K562 (cell line): ENCODE data around the gene POLR3GL. TPM values are rescaled to one million over a fixed set of nuclear protein-coding genes. Genes with fewer than 3 reads are reported as not detected.

Experiments used
- BCLAF1 ChIP-seq, 2 experiments: fragments of 450-650 bp in 1 of 2; IDR thresholded peaks; 2 replicates each; pipeline ENCODE4 v1.6.1; 2011 to 2017; ENCODE audit warnings: low read depth in 2 of 2, antibody characterized with exemption in 1 of 2, borderline replicate concordance in 1 of 2, low read length in 1 of 2, mild to moderate bottlenecking in 1 of 2, mixed read lengths in 1 of 2; ENCODE audit not compliant: control insufficient read depth in 1 of 2
- CTCF ChIP-seq, 3 experiments: IDR thresholded peaks in 2 of 3; conservative IDR thresholded peaks in 1 of 3; 2 replicates each; pipeline ENCODE4 v1.5.1; 2011 to 2012; ENCODE audit warnings: low read length in 3 of 3, mild to moderate bottlenecking in 3 of 3, control low read depth in 2 of 3, improper control_type of control experiment in 1 of 3, inconsistent platforms in 1 of 3, low read depth in 1 of 3, mixed read lengths in 1 of 3, moderate library complexity in 1 of 3; ENCODE audit not compliant: insufficient read depth in 2 of 3
- ELK1 ChIP-seq: sonication (generic); formaldehyde crosslinking; IDR thresholded peaks from 2 replicates; pipeline ENCODE4 v1.8.1; 2022; ENCODE audit warnings: missing genetic modification reagents
- FOXJ2 ChIP-seq: fragments of 200-800 bp; sonication (Bioruptor generic); IDR thresholded peaks from 2 replicates; pipeline ENCODE4 v1.6.1; 2016; ENCODE audit warnings: missing genetic modification characterization, missing compliant biosample characterization
- HDAC2 ChIP-seq: fragments of 450-650 bp; IDR thresholded peaks from 2 replicates; pipeline ENCODE4 v1.6.1; 2016; ENCODE audit warnings: mild to moderate bottlenecking
- NCOA2 ChIP-seq, 2 experiments: fragments of 450-650 bp; IDR thresholded peaks; 2 replicates each; pipeline ENCODE4 v1.6.1; 2018; ENCODE audit warnings: mild to moderate bottlenecking in 2 of 2, moderate library complexity in 1 of 2; ENCODE audit not compliant: partially characterized antibody in 2 of 2
- PTBP1 ChIP-seq: fragments of 200-400 bp; formaldehyde crosslinking; IDR thresholded peaks from 2 replicates; pipeline ENCODE4 v1.6.1; 2017; ENCODE audit warnings: low read depth, low read length
- PURB ChIP-seq: sonication (generic); formaldehyde crosslinking; IDR thresholded peaks from 2 replicates; pipeline ENCODE4 v1.9.0; 2021; ENCODE audit warnings: low read depth, mild to moderate bottlenecking, missing genetic modification reagents
- RBFOX2 ChIP-seq: fragments of 200-400 bp; formaldehyde crosslinking; IDR thresholded peaks from 2 replicates; pipeline ENCODE4 v1.6.1; 2017; ENCODE audit warnings: low read depth, mild to moderate bottlenecking, low read length, moderate library complexity
- THRB ChIP-seq: fragments of 450-650 bp; formaldehyde crosslinking; conservative IDR thresholded peaks from 2 replicates; pipeline ENCODE4 v1.4.0; 2022; ENCODE audit warnings: mild to moderate bottlenecking, missing genetic modification characterization
- ZBTB8A ChIP-seq: fragments of 450-650 bp; IDR thresholded peaks from 2 replicates; pipeline ENCODE4 v1.6.1; 2018; ENCODE audit warnings: mild to moderate bottlenecking, moderate library complexity; ENCODE audit not compliant: partially characterized antibody
- ZNF274 ChIP-seq: IDR thresholded peaks from 2 replicates; pipeline ENCODE4 v1.6.1; 2011; ENCODE audit warnings: low read depth, mild to moderate bottlenecking, low read length, moderate library complexity, borderline replicate concordance
- ZNF408 ChIP-seq: fragments of 250-450 bp; sonication (Bioruptor Pico); IDR thresholded peaks from 2 replicates; pipeline ENCODE4 v1.4.0; 2020; ENCODE audit warnings: low read depth, mild to moderate bottlenecking, moderate library complexity
- ZNF436 ChIP-seq: fragments of 250-450, 450-650 bp; sonication (Bioruptor Pico); formaldehyde crosslinking; IDR thresholded peaks from 2 replicates; pipeline ENCODE4 v1.7.0; 2020; ENCODE audit warnings: mild to moderate bottlenecking
- ZNF584 ChIP-seq: fragments of 200-800 bp; sonication (Bioruptor generic); IDR thresholded peaks from 2 replicates; pipeline ENCODE4 v1.6.1; 2016; ENCODE audit warnings: low read depth, mild to moderate bottlenecking, missing genetic modification characterization, missing compliant biosample characterization
- polyA plus RNA-seq, 8 experiments: library from polyadenylated mRNA; depleted of rRNA in 4 of 8; stranded (reverse) in 5 of 8; unstranded in 3 of 8; fragments of >200 nt; fragmentation: Nextera tagmentation in 2 of 8; fragmentation: Illumina TruSeq in 1 of 8; extraction: Ambion mirVana in 2 of 8; extraction: Trizol in 1 of 8; gene quantifications; 2 replicates each; pipeline versions ENCODE4 v1.2.1 to v1.2.3, GENCODE V29; 2011 to 2014; ENCODE audit warnings: inconsistent platforms in 1 of 8, missing spikeins in 1 of 8
- total RNA-seq, 7 experiments: library from RNA; depleted of rRNA in 6 of 7; stranded (reverse); fragments of >200 nt in 6 of 7; fragmentation: Illumina TruSeq in 2 of 7; extraction: Trizol in 2 of 7; gene quantifications; 2 replicates each; pipeline versions ENCODE4 v1.2.1 to v1.2.3, GENCODE V29; 2011 to 2021; ENCODE audit warnings: low replicate concordance in 1 of 7
- TF ChIP-seq, protein P1 (sequence below): fragments of 200-800 bp; sonication (Bioruptor generic); IDR thresholded peaks from 2 replicates; pipeline ENCODE4 v1.6.1; 2017; ENCODE audit warnings: missing genetic modification characterization, missing compliant biosample characterization

The POLR3GL gene
- total and polyA plus RNA-seq, 9 of the 15 experiments (the other 6 are each of a cell fraction or from before 2014, with no cell fraction given), result 14.6 to 48.4 (median 38.2) TPM

- no peak for TF ChIP-seq ZBTB8A
- no peak for TF ChIP-seq NCOA2 (IDR thresholded peaks at IDR 0.05; ENCODE audit: partially characterized antibody in 2 of 2)
- TF ChIP-seq FOXJ2 (tag), result no peak
- no peak for TF ChIP-seq ZNF584 (CRISPR knock-in tag)
- TF ChIP-seq ZNF436 (CRISPR knock-in tag), result no peak; the same call in 1 of the 2 replicates
- TF ChIP-seq ELK1 (CRISPR knock-in tag), result no peak
- no peak for TF ChIP-seq CTCF (IDR thresholded peaks at IDR 0.05 in 2 of 3, conservative IDR thresholded peaks at IDR 0.05 in 1 of 3; ENCODE audit: insufficient read depth in 2 of 3, low read depth in 1 of 3, low read length in 3 of 3)
- TF ChIP-seq RBFOX2, result peak; percentile 27
- TF ChIP-seq, protein P1, sequence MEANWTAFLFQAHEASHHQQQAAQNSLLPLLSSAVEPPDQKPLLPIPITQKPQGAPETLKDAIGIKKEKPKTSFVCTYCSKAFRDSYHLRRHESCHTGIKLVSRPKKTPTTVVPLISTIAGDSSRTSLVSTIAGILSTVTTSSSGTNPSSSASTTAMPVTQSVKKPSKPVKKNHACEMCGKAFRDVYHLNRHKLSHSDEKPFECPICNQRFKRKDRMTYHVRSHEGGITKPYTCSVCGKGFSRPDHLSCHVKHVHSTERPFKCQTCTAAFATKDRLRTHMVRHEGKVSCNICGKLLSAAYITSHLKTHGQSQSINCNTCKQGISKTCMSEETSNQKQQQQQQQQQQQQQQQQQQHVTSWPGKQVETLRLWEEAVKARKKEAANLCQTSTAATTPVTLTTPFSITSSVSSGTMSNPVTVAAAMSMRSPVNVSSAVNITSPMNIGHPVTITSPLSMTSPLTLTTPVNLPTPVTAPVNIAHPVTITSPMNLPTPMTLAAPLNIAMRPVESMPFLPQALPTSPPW, result no peak
- TF ChIP-seq HDAC2, result no peak
- 0 out of 2 replicates have a peak, but pooled peaks have one; percentile 27 for TF ChIP-seq THRB (CRISPR knock-in tag)
- no peak for TF ChIP-seq BCLAF1 (IDR thresholded peaks at IDR 0.05; ENCODE audit: borderline replicate concordance in 1 of 2, control insufficient read depth in 1 of 2, low read depth in 2 of 2, low read length in 1 of 2)
- TF ChIP-seq ZNF274, result no peak
- no peak for TF ChIP-seq ZNF408 (CRISPR knock-in tag)
- no peak for TF ChIP-seq PURB (CRISPR knock-in tag)
- no peak for TF ChIP-seq PTBP1
Observed at GRCh38 chr1:145990249-145990855, 25.9 kb downstream of the POLR3GL start (continued).
